IMR-90 (cell line): ENCODE measurements around the gene PRDM12. TPM values are rescaled to one million over a fixed set of nuclear protein-coding genes. Genes with fewer than 3 reads are reported as not detected.
A peak's percentile ranks its signal among the peaks of the same experiment; 100 is the strongest.

Experiments
- ATAC-seq: fragments of 200-7000 bp; cut with Tn5 transposase; 2 replicates; pipeline ENCODE4 v1.9.1; 2020; ENCODE audit warnings: low read depth, mild to moderate bottlenecking, moderate library complexity
- BruUV-seq: library from RNA; stranded (reverse); fragments of 400-500 nt; replicated peaks from 2 replicates; lab custom pipeline; 2021; lab: Mats Ljungman, UMichigan
- CTCF ChIA-PET: fragments of 300-600 bp; formaldehyde crosslinking; extraction: SDS; loops from one replicate; lab custom pipeline; 2021; ENCODE audit warnings: antibody characterized with exemption; lab: Yijun Ruan, JAX
- POLR2A ChIA-PET: fragments of 300-600 bp; sonication (Branson Sonifier 250); formaldehyde crosslinking; loops from one replicate; lab custom pipeline; 2022; ENCODE audit warnings: antibody characterized with exemption; ENCODE audit not compliant: unreplicated experiment; lab: Charles Lee
- DNase-seq: peaks from one replicate; pipeline ENCODE4 v3.0.0; 2013
- H2AFZ ChIP-seq: replicated peaks from 2 replicates; pipeline ENCODE3; 2013; ENCODE audit warnings: low read length, mild to moderate bottlenecking; ENCODE audit not compliant: poor library complexity
- H2AK5ac ChIP-seq: 2 replicates; pipeline ENCODE4 v1.6.1; 2013; ENCODE audit warnings: low read depth, low read length, inconsistent platforms
- H2AK9ac ChIP-seq: replicated peaks from 2 replicates; pipeline ENCODE3; 2013; ENCODE audit warnings: mild to moderate bottlenecking, low read depth, low read length, moderate library complexity; ENCODE audit not compliant: poor library complexity
- H2BK120ac ChIP-seq: 2 replicates; pipeline ENCODE4 v1.6.1; 2013; ENCODE audit warnings: low read depth, low read length, inconsistent platforms
- H2BK15ac ChIP-seq: 3 replicates; pipeline ENCODE4 v1.6.1; 2013; ENCODE audit warnings: low read depth, low read length, inconsistent platforms
- H2BK20ac ChIP-seq: 2 replicates; pipeline ENCODE4 v1.6.1; 2013; ENCODE audit warnings: low read depth, mild to moderate bottlenecking, inconsistent platforms, low read length, moderate library complexity
- H2BK5ac ChIP-seq: 2 replicates; pipeline ENCODE4 v1.6.1; 2013; ENCODE audit warnings: mild to moderate bottlenecking, low read depth, low read length, inconsistent platforms; ENCODE audit not compliant: poor library complexity, severe bottlenecking
- H3K14ac ChIP-seq: replicated peaks from 2 replicates; pipeline ENCODE4 v1.6.1; 2013; ENCODE audit warnings: low read depth, low read length, inconsistent platforms
- H3K18ac ChIP-seq: 2 replicates; pipeline ENCODE4 v1.6.1; 2013; ENCODE audit warnings: low read depth, low read length, control low read depth
- H3K23ac ChIP-seq: 2 replicates; pipeline ENCODE4 v1.6.1; 2013; ENCODE audit warnings: low read depth, low read length, inconsistent platforms
- H3K27ac ChIP-seq: 2 replicates; pipeline ENCODE4 v1.5.1; 2013; ENCODE audit warnings: mild to moderate bottlenecking, control low read depth, low read length; ENCODE audit not compliant: insufficient read depth
- H3K27me3 ChIP-seq: 2 replicates; pipeline ENCODE4 v1.6.1; 2013; ENCODE audit warnings: low read length; ENCODE audit not compliant: control insufficient read depth, insufficient read depth
- H3K36me3 ChIP-seq: 2 replicates; pipeline ENCODE4 v1.6.1; 2013; ENCODE audit warnings: low read length, mixed read lengths; ENCODE audit not compliant: control insufficient read depth, insufficient read depth
- H3K4ac ChIP-seq: 2 replicates; pipeline ENCODE4 v1.6.1; 2013; ENCODE audit warnings: low read depth, low read length, inconsistent platforms
- H3K4me1 ChIP-seq: 2 replicates; pipeline ENCODE4 v1.6.1; 2013; ENCODE audit warnings: low read length, mixed read lengths; ENCODE audit not compliant: control insufficient read depth, insufficient read depth
- H3K4me2 ChIP-seq: 2 replicates; pipeline ENCODE4 v1.6.1; 2013; ENCODE audit warnings: low read depth, mild to moderate bottlenecking, control low read depth, low read length, moderate library complexity
- H3K4me3 ChIP-seq: 2 replicates; pipeline ENCODE4 v1.5.1; 2013; ENCODE audit warnings: low read depth, mild to moderate bottlenecking, control low read depth, low read length, moderate library complexity; ENCODE audit not compliant: insufficient read depth
- H3K56ac ChIP-seq: 2 replicates; pipeline ENCODE4 v1.6.1; 2013; ENCODE audit warnings: low read length, inconsistent platforms; ENCODE audit not compliant: insufficient read depth; ENCODE audit errors: extremely low read depth
- H3K79me1 ChIP-seq, 2 experiments: 2 replicates each; pipeline ENCODE4 v1.6.1; 2013; ENCODE audit warnings: low read length in 2 of 2, inconsistent platforms in 1 of 2, low read depth in 1 of 2
- H3K9ac ChIP-seq: 2 replicates; pipeline ENCODE4 v1.6.1; 2013; ENCODE audit warnings: low read depth, low read length, control low read depth
- H3K9me1 ChIP-seq: 2 replicates; pipeline ENCODE4 v1.6.1; 2013; ENCODE audit warnings: low read length, inconsistent platforms; ENCODE audit not compliant: insufficient read depth
- H3K9me3 ChIP-seq: 2 replicates; pipeline ENCODE4 v1.6.1; 2013; ENCODE audit warnings: low read length; ENCODE audit not compliant: control insufficient read depth, insufficient read depth
- H4K20me1 ChIP-seq: 2 replicates; pipeline ENCODE4 v1.6.1; 2013; ENCODE audit warnings: low read length, inconsistent platforms; ENCODE audit not compliant: insufficient read depth
- H4K5ac ChIP-seq: 2 replicates; pipeline ENCODE4 v1.6.1; 2013; ENCODE audit warnings: mild to moderate bottlenecking, low read depth, low read length, control low read depth
- H4K8ac ChIP-seq, 2 experiments: 2 replicates each; pipeline ENCODE4 v1.6.1; 2013; ENCODE audit warnings: low read depth in 2 of 2, low read length in 2 of 2, control low read depth in 1 of 2, inconsistent platforms in 1 of 2
- H4K91ac ChIP-seq: 2 replicates; pipeline ENCODE4 v1.6.1; 2013; ENCODE audit warnings: low read depth, low read length, inconsistent platforms; ENCODE audit not compliant: insufficient read depth
- BHLHE40 ChIP-seq: fragments of 150-350 bp; IDR thresholded peaks from 2 replicates; pipeline ENCODE4 v1.6.1; 2016; ENCODE audit warnings: mild to moderate bottlenecking, low read depth, low read length
- CEBPB ChIP-seq: IDR thresholded peaks from 2 replicates; pipeline ENCODE4 v1.6.1; 2012; ENCODE audit warnings: low read depth, low read length, improper control_type of control experiment
- CHD1 ChIP-seq: IDR thresholded peaks from 2 replicates; pipeline ENCODE4 v1.6.1; 2012; ENCODE audit warnings: low read depth, low read length, improper control_type of control experiment
- FOS ChIP-seq: fragments of 150-350 bp; IDR thresholded peaks from 2 replicates; pipeline ENCODE4 v1.6.1; 2016; ENCODE audit warnings: low read depth, low read length
- MAFK ChIP-seq: IDR thresholded peaks from 2 replicates; pipeline ENCODE4 v1.6.1; 2012; ENCODE audit warnings: low read depth, low read length, improper control_type of control experiment
- MAZ ChIP-seq: IDR thresholded peaks from 2 replicates; pipeline ENCODE4 v1.6.1; 2012; ENCODE audit warnings: low read depth, mild to moderate bottlenecking, low read length, improper control_type of control experiment, moderate library complexity, borderline replicate concordance
- MXI1 ChIP-seq: IDR thresholded peaks from 2 replicates; pipeline ENCODE4 v1.6.1; 2012; ENCODE audit warnings: low read depth, mild to moderate bottlenecking, low read length, moderate library complexity, borderline replicate concordance
- NFE2L2 ChIP-seq: fragments of 150-350 bp; IDR thresholded peaks from 2 replicates; pipeline ENCODE4 v1.6.1; 2016; ENCODE audit warnings: low read depth, mild to moderate bottlenecking, low read length
- POLR2A ChIP-seq: IDR thresholded peaks from 2 replicates; pipeline ENCODE4 v1.6.1; 2012; ENCODE audit warnings: mild to moderate bottlenecking, low read depth, low read length
- RAD21 ChIP-seq: IDR thresholded peaks from 2 replicates; pipeline ENCODE4 v1.6.1; 2012; ENCODE audit warnings: low read length, improper control_type of control experiment
- RCOR1 ChIP-seq: IDR thresholded peaks from 2 replicates; pipeline ENCODE4 v1.6.1; 2012; ENCODE audit warnings: mild to moderate bottlenecking, low read length, improper control_type of control experiment; ENCODE audit not compliant: insufficient replicate concordance
- RFX5 ChIP-seq: IDR thresholded peaks from 2 replicates; pipeline ENCODE4 v1.8.0; 2012; ENCODE audit warnings: low read depth, mild to moderate bottlenecking, low read length, moderate library complexity
- SMC3 ChIP-seq: fragments of 150-350 bp; IDR thresholded peaks from 2 replicates; pipeline ENCODE4 v1.6.1; 2016; ENCODE audit warnings: low read depth, mild to moderate bottlenecking, antibody characterized with exemption, low read length, moderate library complexity
- WGBS, 2 experiments: methylation state at CpG; one replicate each; pipeline versions ENCODE4 v1.1.5 to v1.1.7; 2013; ENCODE audit warnings: missing lambda C conversion rate in 2 of 2; ENCODE audit not compliant: insufficient read length in 1 of 2; ENCODE audit errors: extremely low coverage in 2 of 2; 5-methylcytosine and 5-hydroxymethylcytosine counted together
- dilution Hi-C: fragments of 300-500 bp; cut with HindIII; formaldehyde crosslinking; loops from one replicate; pipeline ENCODE4 v1.14.3; 2018; ENCODE audit warnings: low sequenced_read_pairs; ENCODE audit not compliant: unreplicated experiment
- in situ Hi-C: fragments of 300-500 bp; cut with MboI; formaldehyde crosslinking; loops from 3 replicates; pipeline ENCODE4 v1.14.3; 2019; ENCODE audit warnings: low sequenced_read_pairs, inconsistent platforms, mixed read lengths
- intact Hi-C: fragments of 100-400 bp; cut with micrococcal nuclease; formaldehyde crosslinking; loops from 2 replicates; pipeline ENCODE4 v1.10.0; 2022
- polyA plus RNA-seq, 3 experiments: library from polyadenylated mRNA; depleted of rRNA; stranded (reverse); fragments of >200 nt; gene quantifications; 2 replicates each; pipeline ENCODE4 v1.2.3, GENCODE V29; 2012; ENCODE audit warnings: low replicate concordance in 1 of 3
- total RNA-seq: library from RNA; depleted of rRNA; stranded (reverse); fragments of >200 nt; gene quantifications from 2 replicates; pipeline ENCODE4 v1.2.3, GENCODE V29; 2012
- TF ChIP-seq, protein P1 (sequence below): conservative IDR thresholded peaks from 2 replicates; pipeline ENCODE4 v1.5.1; 2012; ENCODE audit warnings: mild to moderate bottlenecking, low read depth, low read length, improper control_type of control experiment
- TF ChIP-seq, protein P2 (sequence below): fragments of 150-350 bp; IDR thresholded peaks from 2 replicates; pipeline ENCODE4 v1.6.1; 2017; ENCODE audit warnings: mild to moderate bottlenecking, antibody characterized with exemption, low read length, low read depth
- TF ChIP-seq, protein P3 (sequence below): fragments of 150-350 bp; IDR thresholded peaks from 2 replicates; pipeline ENCODE4 v1.6.1; 2016; ENCODE audit warnings: low read depth, mild to moderate bottlenecking, low read length, moderate library complexity, borderline replicate concordance

PRDM12 gene
- total and polyA plus RNA-seq, 2 of the 4 experiments (the other 2 are of a cell fraction), result not detected

DNA sequence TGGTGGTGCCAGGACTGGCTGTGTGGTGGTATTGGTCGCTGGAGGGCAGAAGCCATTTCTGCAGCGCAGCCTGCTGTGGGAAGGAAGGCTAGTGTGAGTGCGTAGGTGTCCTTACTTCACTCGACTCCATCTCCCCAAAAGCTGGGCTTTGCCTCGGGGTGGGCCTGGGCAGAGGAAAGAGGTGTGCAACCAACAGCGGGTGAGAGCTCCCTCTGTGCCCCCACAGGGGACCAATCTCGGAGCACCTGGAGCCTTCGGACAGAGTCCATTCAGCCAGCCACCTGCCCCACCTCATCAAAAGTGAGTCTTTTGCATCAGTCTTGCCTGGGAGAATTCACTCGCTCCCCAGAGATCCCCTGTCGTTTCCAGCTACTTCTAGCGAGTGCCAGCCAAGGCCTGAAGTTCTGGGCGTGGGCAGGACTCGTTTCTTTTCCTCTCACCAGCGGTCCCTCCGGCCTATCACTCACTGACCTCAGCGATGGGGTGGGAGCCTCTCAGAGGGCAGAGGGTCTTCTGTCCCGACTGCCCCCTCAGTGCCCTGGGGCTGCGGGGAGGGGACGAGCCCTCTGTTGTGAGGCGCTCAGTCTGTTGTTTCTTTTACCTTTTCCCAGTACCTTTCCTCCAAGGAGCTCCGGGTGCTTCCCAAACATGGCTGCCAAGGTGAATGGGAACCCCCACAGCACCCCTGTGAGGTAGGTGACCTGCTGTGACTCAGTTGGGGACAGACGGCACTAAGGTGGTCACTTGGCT, 32.9 kb upstream of the PRDM12 start:
- no peak overlapping the region for H3K14ac ChIP-seq
- H2AK5ac ChIP-seq, result no peak overlapping the region
- no peak for DNase-seq
- H3K36me3 ChIP-seq, result peaks cover 87% of the 10 kb centered on the region
- WGBS, 2 experiments, result 94% methylated on average over 13 of the region's 22 CpGs; no CpG with 5 or more reads in 1 of the 2 experiments
- no peaks in the 10 kb centered on the region for H3K9me3 ChIP-seq
- H3K18ac ChIP-seq, result no peak overlapping the region
- ChIA-PET CTCF (no interaction called here), POLR2A (no interaction called here)
- in situ Hi-C loops (no loop called here), intact Hi-C loops (no loop called here), dilution Hi-C loops (no loop called here)
- no peak overlapping the region for H2BK5ac ChIP-seq
- no peak overlapping the region for H3K4me2 ChIP-seq
- H3K27ac ChIP-seq, result no peak overlapping the region
- peaks cover 5% of the 10 kb centered on the region for H4K20me1 ChIP-seq
- no peak overlapping the region for H4K91ac ChIP-seq
- no TSS peak for BruUV-seq
- H3K56ac ChIP-seq, result no peak overlapping the region
- H4K8ac ChIP-seq, result no peak overlapping the region
- no peak overlapping the region for H2BK20ac ChIP-seq
- no peaks in the 10 kb centered on the region for H3K27me3 ChIP-seq
- peaks cover 0 to 6% of the 10 kb centered on the region in 2 experiments; a peak in 1 of 4 replicates for H3K79me1 ChIP-seq
- no peak overlapping the region for H2AK9ac ChIP-seq
- no peak overlapping the region for H4K5ac ChIP-seq
- no peak overlapping the region for H3K9ac ChIP-seq
- H3K4me1 ChIP-seq, result no peaks in the 10 kb centered on the region
- H2BK120ac ChIP-seq, result no peak overlapping the region
- peak overlapping the region; percentile 29 for H2AFZ ChIP-seq
- TF ChIP-seq MAZ (no peak), NFE2L2 (no peak), SMC3 (no peak), FOS (no peak), POLR2A (no peak), RAD21 (no peak), RCOR1 (no peak), MAFK (no peak), CEBPB (no peak), RFX5 (no peak), BHLHE40 (no peak), MXI1 (no peak), CHD1 (no peak)
- TF ChIP-seq, protein P1, sequence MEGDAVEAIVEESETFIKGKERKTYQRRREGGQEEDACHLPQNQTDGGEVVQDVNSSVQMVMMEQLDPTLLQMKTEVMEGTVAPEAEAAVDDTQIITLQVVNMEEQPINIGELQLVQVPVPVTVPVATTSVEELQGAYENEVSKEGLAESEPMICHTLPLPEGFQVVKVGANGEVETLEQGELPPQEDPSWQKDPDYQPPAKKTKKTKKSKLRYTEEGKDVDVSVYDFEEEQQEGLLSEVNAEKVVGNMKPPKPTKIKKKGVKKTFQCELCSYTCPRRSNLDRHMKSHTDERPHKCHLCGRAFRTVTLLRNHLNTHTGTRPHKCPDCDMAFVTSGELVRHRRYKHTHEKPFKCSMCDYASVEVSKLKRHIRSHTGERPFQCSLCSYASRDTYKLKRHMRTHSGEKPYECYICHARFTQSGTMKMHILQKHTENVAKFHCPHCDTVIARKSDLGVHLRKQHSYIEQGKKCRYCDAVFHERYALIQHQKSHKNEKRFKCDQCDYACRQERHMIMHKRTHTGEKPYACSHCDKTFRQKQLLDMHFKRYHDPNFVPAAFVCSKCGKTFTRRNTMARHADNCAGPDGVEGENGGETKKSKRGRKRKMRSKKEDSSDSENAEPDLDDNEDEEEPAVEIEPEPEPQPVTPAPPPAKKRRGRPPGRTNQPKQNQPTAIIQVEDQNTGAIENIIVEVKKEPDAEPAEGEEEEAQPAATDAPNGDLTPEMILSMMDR, result no peak
- TF ChIP-seq, protein P2, sequence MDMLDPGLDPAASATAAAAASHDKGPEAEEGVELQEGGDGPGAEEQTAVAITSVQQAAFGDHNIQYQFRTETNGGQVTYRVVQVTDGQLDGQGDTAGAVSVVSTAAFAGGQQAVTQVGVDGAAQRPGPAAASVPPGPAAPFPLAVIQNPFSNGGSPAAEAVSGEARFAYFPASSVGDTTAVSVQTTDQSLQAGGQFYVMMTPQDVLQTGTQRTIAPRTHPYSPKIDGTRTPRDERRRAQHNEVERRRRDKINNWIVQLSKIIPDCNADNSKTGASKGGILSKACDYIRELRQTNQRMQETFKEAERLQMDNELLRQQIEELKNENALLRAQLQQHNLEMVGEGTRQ, result no peak
- TF ChIP-seq, protein P3, sequence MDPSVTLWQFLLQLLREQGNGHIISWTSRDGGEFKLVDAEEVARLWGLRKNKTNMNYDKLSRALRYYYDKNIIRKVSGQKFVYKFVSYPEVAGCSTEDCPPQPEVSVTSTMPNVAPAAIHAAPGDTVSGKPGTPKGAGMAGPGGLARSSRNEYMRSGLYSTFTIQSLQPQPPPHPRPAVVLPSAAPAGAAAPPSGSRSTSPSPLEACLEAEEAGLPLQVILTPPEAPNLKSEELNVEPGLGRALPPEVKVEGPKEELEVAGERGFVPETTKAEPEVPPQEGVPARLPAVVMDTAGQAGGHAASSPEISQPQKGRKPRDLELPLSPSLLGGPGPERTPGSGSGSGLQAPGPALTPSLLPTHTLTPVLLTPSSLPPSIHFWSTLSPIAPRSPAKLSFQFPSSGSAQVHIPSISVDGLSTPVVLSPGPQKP, result no peak
- H3K23ac ChIP-seq, result no peak overlapping the region
- no peak overlapping the region for H3K4me3 ChIP-seq
- no peak for ATAC-seq
- H3K9me1 ChIP-seq, result no peaks in the 10 kb centered on the region
- H3K4ac ChIP-seq, result no peak overlapping the region
- H2BK15ac ChIP-seq, result no peak overlapping the region
